ENCODE data around the gene HEPACAM.
A peak's percentile ranks its signal among the peaks of the same experiment; 100 is the strongest.

Gene HEPACAM

GRCh38 chr11:124951341-124951740 is 15.5 kb upstream of the HEPACAM start:
- Mint-ChIP-seq H3K4me3 (no peak overlapping the region), H3K4me1 (peaks cover 14% of the 10 kb centered on the region), H3K27ac (no peak overlapping the region), H3K27me3 (no peaks in the 10 kb centered on the region), H3K9me3 (peaks cover 6% of the 10 kb centered on the region), H3K36me3 (peaks cover 5% of the 10 kb centered on the region)

GRCh38 chr11:124950601-124951330 is 14.9 kb upstream of the HEPACAM start:
- Mint-ChIP-seq H3K27me3 (no peaks in the 10 kb centered on the region), H3K9me3 (peaks cover 6% of the 10 kb centered on the region), H3K4me1 (peaks cover 15% of the 10 kb centered on the region), H3K27ac (no peak overlapping the region), H3K36me3 (peaks cover 5% of the 10 kb centered on the region), H3K4me3 (no peak overlapping the region)

- peaks cover 36% of the 10 kb centered on the region for H3K4me1 Mint-ChIP-seq
- peaks cover 6% of the 10 kb centered on the region for H3K9me3 Mint-ChIP-seq
Measured at GRCh38 chr11:124946735-124947141, 10.9 kb upstream of the HEPACAM start.

GRCh38 chr11:124945826-124946225 is 10.0 kb upstream of the HEPACAM start:
- peaks cover 36% of the 10 kb centered on the region for H3K4me1 Mint-ChIP-seq
- no peaks in the 10 kb centered on the region for H3K27me3 Mint-ChIP-seq
- peaks cover 5% of the 10 kb centered on the region for H3K36me3 Mint-ChIP-seq
- H3K4me3 Mint-ChIP-seq = no peak overlapping the region
- H3K27ac Mint-ChIP-seq = no peak overlapping the region
- peaks cover 6% of the 10 kb centered on the region for H3K9me3 Mint-ChIP-seq

More at GRCh38 chr11:124946735-124947141, 10.9 kb upstream of the HEPACAM start:
- H3K27ac Mint-ChIP-seq = no peak overlapping the region
- no peaks in the 10 kb centered on the region for H3K27me3 Mint-ChIP-seq
- H3K36me3 Mint-ChIP-seq = peaks cover 5% of the 10 kb centered on the region
- H3K4me3 Mint-ChIP-seq = no peak overlapping the region

- H3K4me3 Mint-ChIP-seq = no peak overlapping the region
- H3K4me1 Mint-ChIP-seq = peaks cover 36% of the 10 kb centered on the region
- H3K9me3 Mint-ChIP-seq = peaks cover 6% of the 10 kb centered on the region
- H3K27me3 Mint-ChIP-seq = no peaks in the 10 kb centered on the region
- H3K27ac Mint-ChIP-seq = no peak overlapping the region
- H3K36me3 Mint-ChIP-seq = peaks cover 5% of the 10 kb centered on the region
Measured at GRCh38 chr11:124944565-124944964, 8.7 kb upstream of the HEPACAM start.

GRCh38 chr11:124943741-124944140 is 7.9 kb upstream of the HEPACAM start:
- Mint-ChIP-seq H3K36me3 (peaks cover 5% of the 10 kb centered on the region), H3K4me3 (no peak overlapping the region), H3K9me3 (peaks cover 4% of the 10 kb centered on the region), H3K27ac (peak overlapping the region; percentile 53), H3K4me1 (peaks cover 35% of the 10 kb centered on the region), H3K27me3 (no peaks in the 10 kb centered on the region)

GRCh38 chr11:124943254-124943616 is 7.4 kb upstream of the HEPACAM start:
- Mint-ChIP-seq H3K27me3 (no peaks in the 10 kb centered on the region), H3K27ac (peak overlapping the region; percentile 80), H3K4me1 (peaks cover 29% of the 10 kb centered on the region), H3K9me3 (no peaks in the 10 kb centered on the region), H3K4me3 (no peak overlapping the region), H3K36me3 (no peaks in the 10 kb centered on the region)

- Mint-ChIP-seq H3K9me3 (no peaks in the 10 kb centered on the region), H3K27ac (no peak overlapping the region), H3K27me3 (no peaks in the 10 kb centered on the region), H3K4me1 (peaks cover 24% of the 10 kb centered on the region), H3K4me3 (no peak overlapping the region), H3K36me3 (no peaks in the 10 kb centered on the region)
Measured at GRCh38 chr11:124942466-124943253, 6.8 kb upstream of the HEPACAM start.

GRCh38 chr11:124941703-124942102 is 5.9 kb upstream of the HEPACAM start:
- Mint-ChIP-seq H3K4me3 (no peak overlapping the region), H3K9me3 (no peaks in the 10 kb centered on the region), H3K36me3 (no peaks in the 10 kb centered on the region), H3K27ac (no peak overlapping the region), H3K27me3 (no peaks in the 10 kb centered on the region), H3K4me1 (peaks cover 24% of the 10 kb centered on the region)

- no peak overlapping the region for H3K4me3 Mint-ChIP-seq
- H3K36me3 Mint-ChIP-seq = no peaks in the 10 kb centered on the region
- no peaks in the 10 kb centered on the region for H3K9me3 Mint-ChIP-seq
- no peak overlapping the region for H3K27ac Mint-ChIP-seq
- H3K27me3 Mint-ChIP-seq = no peaks in the 10 kb centered on the region
- peaks cover 15% of the 10 kb centered on the region for H3K4me1 Mint-ChIP-seq
Measured at GRCh38 chr11:124938970-124939369, 3.1 kb upstream of the HEPACAM start.

GRCh38 chr11:124938206-124938765 is 2.4 kb upstream of the HEPACAM start:
- Mint-ChIP-seq H3K4me3 (no peak overlapping the region), H3K4me1 (peaks cover 8% of the 10 kb centered on the region), H3K27ac (no peak overlapping the region), H3K9me3 (no peaks in the 10 kb centered on the region), H3K36me3 (no peaks in the 10 kb centered on the region), H3K27me3 (no peaks in the 10 kb centered on the region)

- H3K4me1 Mint-ChIP-seq = no peaks in the 10 kb centered on the region
- no peak overlapping the region for H3K4me3 Mint-ChIP-seq
- H3K9me3 Mint-ChIP-seq = no peaks in the 10 kb centered on the region
- H3K27me3 Mint-ChIP-seq = no peaks in the 10 kb centered on the region
- no peaks in the 10 kb centered on the region for H3K36me3 Mint-ChIP-seq
- no peak overlapping the region for H3K27ac Mint-ChIP-seq
Measured at GRCh38 chr11:124937336-124937935, 1.6 kb upstream of the HEPACAM start.

- Mint-ChIP-seq H3K9me3 (no peaks in the 10 kb centered on the region), H3K4me3 (no peak overlapping the region), H3K27me3 (no peaks in the 10 kb centered on the region), H3K36me3 (no peaks in the 10 kb centered on the region), H3K4me1 (peaks cover 9% of the 10 kb centered on the region), H3K27ac (no peak overlapping the region)
Measured at GRCh38 chr11:124934862-124935547, 842 bp downstream of the HEPACAM start.

GRCh38 chr11:124930799-124931198 is 5.0 kb downstream of the HEPACAM start:
- H3K4me3 Mint-ChIP-seq = no peak overlapping the region
- no peaks in the 10 kb centered on the region for H3K9me3 Mint-ChIP-seq
- no peaks in the 10 kb centered on the region for H3K36me3 Mint-ChIP-seq
- no peaks in the 10 kb centered on the region for H3K27me3 Mint-ChIP-seq
- peaks cover 9% of the 10 kb centered on the region for H3K4me1 Mint-ChIP-seq
- H3K27ac Mint-ChIP-seq = no peak overlapping the region

- H3K27ac Mint-ChIP-seq = no peak overlapping the region
- no peaks in the 10 kb centered on the region for H3K27me3 Mint-ChIP-seq
- no peaks in the 10 kb centered on the region for H3K9me3 Mint-ChIP-seq
Measured at GRCh38 chr11:124928942-124929665, 6.7 kb downstream of the HEPACAM start.

More at GRCh38 chr11:124928942-124929665, 6.7 kb downstream of the HEPACAM start:
- Mint-ChIP-seq H3K36me3 (no peaks in the 10 kb centered on the region), H3K4me3 (no peak overlapping the region), H3K4me1 (peaks cover 12% of the 10 kb centered on the region)
